HG03378 (cell line): ENCODE data around the gene NXPH3.
"Not testable (repeated sequence)": the region's sequence is repeated elsewhere in the genome, so short reads cannot be mapped to it uniquely, and the experiment has no call there.

Experiments
- ATAC-seq: cut with Tn5 transposase; IDR thresholded peaks from one replicate; pipeline ENCODE4 v1.9.1; 2021; ENCODE audit warnings: mild to moderate bottlenecking, moderate library complexity; ENCODE audit not compliant: unreplicated experiment

The NXPH3 gene

DNA sequence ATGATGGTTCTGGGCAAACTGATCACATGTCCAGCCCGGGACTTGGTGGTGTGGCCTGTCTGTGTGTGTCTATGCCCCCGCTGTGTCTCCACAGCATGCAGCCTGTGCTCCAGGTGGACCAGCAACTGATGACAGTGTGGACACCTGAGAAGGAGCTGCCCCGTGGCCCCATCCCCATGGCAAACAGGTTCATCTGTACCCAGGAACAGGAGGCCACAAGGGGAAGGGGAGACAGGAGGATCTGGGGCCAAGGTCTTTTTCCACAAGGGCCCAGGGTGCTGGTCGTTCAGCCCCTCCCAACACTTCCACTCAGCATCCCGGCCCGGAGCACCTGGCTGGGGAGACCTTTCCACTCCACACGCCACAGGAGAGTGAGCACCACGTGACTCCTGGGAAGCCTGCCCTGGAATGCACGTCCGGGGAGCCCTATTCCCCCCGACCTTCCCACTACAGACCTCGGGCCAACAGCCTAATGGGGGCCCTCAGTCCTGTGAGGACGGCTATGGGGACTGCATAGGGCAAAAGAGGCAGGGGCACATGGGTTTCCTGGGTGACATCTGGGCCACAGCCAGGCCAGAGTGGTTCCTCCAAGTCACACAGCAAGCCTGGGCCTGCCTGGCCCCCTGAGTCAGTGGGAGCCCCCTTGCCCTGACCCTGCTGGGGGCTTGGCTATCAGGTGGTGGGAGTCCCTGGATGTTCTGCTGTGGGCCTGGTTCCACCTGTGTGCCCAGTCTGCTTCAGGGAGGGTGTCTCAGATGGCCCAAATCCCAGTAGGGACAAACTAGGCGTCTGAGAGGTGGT is 20.8 kb upstream of the NXPH3 start:
- ATAC-seq: no peak

DNA sequence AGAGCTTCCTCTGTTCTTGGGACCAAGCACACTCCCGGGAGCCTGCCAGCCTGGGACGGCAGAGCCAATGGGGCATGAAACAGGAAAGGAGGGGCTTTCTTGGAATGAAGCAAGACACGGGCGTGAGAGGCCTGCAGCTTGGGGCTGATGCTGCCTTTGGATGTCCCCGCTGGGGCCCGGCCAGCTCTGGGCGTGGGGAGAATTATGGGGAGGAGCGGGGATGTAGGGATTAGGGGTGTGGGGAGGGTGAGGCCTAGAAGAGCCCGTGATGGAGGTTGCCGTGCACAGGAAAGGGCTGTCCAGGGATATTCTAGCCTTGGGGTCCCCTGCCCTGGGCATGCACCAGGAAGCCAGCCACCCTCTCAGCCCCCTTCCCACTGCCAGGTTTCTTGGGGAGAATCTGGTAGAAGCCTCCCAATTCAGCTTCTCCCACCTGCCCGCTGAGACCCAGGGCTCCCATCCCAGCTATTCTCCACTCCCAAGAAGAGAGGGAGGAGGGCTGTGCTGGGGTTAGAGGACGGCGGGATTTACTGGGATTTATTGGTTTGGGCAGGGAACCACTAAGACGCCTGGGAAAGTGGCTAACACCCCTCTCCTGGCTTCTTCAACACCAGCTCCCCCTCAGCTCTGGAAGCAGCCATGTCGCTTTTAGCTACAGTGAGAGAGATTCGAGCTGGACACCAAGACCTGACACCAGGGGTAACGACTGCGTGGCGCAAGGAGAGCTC is 20.0 kb upstream of the NXPH3 start:
- no peak for ATAC-seq

DNA sequence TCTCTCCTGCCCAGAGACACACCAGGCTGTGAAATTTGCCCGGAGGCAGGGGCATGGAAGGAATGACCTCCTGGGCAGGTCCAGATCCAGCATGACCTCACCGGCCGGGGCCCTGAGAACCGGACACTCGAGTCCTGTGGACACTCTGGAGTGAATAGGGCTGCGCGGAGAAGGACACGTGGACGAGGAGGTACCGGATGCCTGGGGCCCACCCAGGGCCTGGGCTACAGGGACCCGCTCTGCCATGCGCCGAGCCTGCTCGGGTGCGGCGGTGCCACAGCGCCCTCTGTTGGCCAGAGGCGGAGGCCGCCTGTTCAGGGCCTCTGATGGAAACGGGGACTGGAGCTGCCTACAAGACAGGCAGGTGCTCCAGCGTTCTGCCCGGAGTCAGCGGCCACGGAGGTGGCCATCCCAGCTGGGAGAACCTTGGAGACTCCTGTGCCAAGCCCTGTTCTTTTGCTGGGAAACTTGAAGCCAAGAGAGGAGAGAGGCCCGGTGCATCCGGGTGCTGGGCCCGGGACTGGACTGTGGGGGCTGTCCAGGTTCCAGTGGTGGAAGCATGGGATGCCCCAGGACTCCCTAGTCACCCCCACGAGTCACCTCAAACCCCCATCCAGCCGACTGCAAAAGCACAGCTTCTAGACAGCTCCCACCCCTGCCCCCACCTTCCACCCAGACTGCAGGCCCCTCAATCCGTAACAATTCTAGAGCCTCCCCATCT is 19.3 kb upstream of the NXPH3 start:
- ATAC-seq: no peak

DNA sequence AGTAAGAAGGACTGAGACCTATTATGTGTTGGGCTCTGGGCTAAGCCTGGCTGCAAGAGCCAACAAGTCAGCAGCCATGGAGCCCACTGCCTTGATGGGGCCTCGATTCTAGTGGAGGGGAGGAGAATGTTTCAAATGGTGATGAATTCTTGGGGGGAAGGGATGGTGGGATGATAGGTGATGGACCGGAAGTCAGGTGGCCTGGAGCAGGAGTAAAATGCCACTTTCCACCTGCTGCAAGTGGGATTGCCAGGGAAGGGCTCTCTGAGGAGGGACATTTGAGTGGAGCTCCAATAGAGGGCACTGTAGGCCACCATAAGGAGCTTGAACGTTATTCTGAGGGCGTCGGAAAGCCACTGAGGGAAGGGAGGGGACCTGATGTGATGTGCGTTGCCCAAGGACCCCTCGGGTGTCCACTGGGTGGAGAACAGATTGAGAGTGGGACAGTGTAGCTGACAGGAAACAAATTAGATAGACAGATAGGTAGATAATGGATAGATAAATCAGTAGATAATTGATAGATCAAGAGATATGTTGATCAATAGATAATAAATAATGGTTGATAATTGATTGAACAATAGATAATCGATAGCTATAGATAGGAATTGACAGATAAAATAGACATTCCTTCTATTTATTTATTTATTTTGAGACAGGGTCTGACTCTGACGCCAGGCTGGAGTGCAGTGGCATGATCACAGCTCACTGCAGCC is 18.2 kb upstream of the NXPH3 start:
- no peak for ATAC-seq

DNA sequence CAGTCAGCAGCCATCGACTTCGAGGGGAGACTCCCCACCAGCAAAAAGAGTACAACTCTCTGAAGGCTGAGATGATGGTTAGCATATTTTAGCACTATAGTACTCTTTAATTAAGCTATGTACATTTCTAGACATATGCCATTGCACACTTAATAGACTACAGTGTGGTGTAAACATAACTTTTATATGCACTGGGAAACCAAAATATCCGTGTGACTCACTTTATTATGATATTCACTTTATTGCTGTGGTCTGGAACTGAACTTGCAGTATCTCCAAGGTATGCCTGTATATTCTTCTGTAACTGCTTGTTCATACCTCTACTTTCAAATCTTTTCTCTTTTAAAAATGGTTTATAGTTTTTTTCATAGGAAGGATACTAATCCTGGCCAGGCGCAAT is 11.0 kb upstream of the NXPH3 start:
- no peak for ATAC-seq

DNA sequence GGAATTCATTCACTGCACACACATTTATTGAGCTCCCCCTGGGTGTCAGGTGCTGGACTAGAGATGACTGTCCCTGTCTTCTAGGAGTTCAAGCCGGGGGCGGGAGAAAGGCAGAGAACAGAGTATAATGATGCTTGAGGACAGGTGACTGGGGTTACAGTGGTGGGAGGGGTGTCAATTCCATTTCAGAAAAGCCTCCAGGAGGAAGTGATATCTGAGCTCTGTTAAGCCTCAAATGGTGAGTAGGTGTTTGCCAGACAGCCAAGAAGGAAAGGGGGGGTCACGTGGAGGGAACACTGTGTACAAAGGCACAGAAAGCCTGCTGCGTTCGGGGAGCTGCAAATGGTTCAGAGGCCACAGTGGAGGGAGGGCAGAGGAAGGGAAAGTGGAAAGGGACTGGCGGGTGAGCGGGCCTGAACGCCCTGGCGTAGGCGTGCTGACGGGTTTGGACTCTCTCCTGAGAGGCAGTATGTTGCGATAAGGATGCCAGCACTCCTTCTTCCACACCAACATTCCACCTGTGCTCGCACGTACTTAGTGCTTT is 9.7 kb upstream of the NXPH3 start:
- ATAC-seq: no peak

DNA sequence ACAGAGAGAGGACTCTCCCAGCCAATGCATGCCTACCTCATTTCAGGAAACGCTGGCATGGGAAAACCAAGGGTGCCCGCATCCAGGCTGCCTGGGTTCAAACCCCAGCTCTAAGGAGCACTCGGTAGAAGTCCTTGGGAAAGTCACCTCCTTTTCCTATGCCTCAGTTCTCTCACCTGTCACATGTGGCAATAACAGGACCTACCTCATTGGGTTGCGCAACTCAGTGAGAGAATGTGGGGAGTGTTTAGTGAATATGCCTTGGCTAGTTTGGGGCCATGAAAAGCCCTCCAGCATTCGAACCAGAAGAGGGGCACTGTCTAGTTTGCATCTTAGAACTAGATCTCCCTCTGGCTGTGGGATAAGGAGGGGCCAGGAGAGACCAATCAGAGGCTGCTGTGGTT is 9.0 kb upstream of the NXPH3 start:
- ATAC-seq: no peak

DNA sequence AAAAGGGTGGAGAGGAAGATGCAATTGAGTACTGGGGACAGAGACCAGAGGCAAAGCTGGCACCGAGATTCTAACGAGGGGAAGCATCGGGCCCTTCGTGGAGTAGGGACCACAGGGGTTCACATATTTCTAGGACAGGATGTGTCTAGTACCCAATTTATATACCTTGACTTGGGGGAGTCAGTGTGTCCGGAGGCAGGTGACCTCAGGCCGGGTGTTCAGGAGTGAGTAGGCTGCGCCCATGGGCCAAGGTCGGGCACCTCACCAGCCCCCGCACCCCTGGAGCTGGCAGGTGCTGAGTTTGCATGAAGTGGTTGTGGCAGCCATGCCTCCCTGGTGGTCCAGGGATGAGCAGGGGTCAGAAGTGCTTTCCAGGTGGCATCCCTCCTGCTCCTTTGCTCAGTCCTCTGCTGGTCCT is 8.6 kb upstream of the NXPH3 start:
- ATAC-seq: no peak

DNA sequence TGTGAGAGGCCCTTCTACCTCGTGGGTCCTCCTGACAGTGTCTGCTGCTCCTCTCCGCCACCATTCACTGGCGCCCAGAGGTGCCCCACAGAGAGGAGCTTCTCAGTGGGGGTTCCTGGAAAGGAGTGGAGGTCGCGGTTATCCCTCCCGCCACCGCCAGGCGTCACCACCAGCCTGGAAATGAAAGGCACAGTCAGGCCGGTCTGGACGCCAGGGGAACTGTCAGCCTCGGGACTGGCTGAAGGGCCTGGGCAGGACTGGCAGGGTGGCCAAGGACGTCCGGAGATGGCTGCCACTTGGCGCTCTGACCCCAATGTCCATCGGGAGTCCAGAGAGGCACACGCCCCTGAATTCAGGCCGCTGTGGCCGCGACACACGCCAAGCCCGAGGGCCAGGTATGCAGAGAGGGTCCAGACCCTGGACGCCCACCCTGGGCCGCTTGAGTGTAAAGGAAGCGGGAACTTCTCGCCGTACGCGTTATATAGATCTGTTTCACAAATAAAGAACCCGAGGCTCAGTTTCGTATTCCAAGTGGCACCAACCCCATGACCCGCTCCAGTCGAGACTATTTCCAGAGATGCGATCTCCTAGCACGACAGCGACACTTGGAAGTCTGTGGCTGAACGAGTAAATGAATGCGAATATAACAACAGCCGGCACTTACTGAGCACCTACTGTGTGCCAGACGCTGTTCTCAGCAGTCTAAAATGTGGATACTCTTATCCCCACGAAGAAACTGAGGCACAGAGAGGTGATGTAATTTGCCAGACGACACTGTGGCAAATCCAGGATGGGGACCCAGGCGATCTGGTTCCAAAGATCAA is 7.6 kb upstream of the NXPH3 start:
- no peak for ATAC-seq

DNA sequence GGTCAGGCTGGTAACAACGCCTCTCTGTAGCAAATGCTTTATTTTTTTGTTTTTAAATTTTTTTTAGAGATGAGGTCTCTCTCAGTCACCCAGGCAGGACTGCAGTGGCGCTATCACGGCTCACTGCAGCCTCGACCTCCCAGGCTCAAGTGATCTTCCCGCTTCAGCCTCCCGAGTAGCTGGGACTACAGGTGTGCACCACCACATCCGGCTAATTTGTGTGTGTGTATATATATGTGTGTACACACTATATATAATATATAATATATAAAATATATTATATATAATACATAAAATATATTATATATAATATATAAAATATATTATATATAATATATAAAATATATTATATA is 7.0 kb upstream of the NXPH3 start:
- not testable (repeated sequence) for ATAC-seq

DNA sequence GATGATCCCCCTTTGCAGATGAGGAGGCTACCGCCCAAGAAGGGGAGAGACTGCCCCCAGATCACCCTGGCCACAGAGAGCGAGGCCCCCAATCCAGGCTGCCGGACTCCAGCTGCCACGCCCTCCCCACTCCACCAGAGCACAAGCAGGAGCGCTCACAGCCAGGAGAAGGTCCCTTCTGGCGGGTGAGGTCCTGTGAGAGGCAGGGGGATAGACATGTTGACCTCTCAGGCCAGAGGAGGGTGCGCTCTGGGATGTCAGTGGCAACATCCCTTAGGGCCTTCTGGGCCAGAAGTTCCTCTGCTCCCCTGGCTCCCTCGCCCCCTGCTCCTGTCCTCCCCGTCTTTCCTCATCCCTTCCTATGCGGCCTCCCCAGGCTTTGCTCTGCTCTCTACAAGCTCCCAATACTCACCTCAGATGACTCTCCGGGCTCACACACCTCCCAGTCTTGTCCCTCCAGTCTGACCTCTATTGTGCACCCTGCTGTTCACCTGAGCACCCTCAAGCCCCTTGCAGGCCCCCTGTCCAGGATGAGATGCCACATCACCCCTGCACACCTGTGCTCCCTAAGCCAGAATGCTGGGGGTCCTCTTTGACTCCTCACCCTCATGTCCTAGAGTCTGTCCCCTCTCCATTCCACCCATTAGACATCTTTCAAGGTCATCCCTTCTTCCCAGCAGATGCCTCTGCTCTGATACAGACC is 5.0 kb upstream of the NXPH3 start:
- no peak for ATAC-seq

DNA sequence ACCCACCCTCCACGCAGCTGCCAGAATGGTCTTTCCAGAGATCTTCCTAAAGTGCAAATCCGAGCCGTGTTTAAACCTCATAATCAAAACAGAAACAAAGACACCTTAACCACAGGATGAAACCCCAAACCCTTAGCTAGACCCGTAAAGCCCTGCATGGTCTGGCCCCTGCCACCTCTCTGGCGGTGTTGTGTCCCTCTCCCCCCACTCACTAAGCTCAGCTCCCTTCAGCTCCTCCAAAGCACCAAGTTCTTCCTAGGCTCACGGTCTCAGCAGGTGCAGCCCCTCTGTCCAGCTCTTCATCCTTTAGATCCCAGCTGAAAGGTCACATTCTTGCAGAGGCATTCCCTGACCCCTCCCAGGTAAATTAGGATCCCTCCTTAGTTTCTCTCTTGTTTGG is 4.4 kb upstream of the NXPH3 start:
- ATAC-seq: no peak

DNA sequence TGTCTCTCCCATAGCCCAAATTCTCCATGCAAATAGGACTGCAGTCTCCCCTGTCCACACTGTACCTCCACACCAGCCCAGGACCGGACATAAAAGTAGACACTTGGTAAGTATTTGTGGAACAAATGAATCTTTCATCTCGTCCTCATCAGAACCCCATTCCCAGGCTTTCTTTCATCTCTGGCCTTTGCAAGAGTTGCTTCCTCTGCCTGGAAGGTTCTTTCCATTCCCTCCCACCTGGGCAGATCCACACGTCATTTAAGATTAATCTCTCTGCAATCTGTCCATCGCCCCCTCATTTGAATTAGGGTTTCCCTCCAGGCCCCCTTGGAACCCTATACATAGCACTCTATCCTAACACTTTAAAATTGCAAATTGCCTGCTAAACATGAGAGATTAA is 3.9 kb upstream of the NXPH3 start:
- no peak for ATAC-seq

DNA sequence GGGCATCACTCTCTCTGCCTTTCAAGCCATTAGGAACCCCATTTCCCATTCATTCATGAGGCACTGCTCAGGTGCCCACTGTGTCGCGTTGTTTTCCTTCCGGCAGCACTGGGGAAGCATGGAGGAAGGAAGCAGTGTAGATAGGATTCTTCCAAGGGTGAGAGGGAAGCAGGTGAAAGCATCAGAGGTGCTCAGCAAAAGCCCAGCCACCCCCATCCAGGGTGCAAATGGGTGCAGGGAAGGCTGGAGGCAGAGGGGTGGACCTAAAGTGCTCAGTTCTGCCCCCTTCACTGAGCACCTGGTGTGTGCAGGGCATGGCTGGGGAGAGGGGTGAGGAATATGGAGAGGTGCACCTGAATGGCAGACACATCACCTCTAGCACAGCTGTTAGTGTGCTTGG is 3.4 kb upstream of the NXPH3 start:
- no peak for ATAC-seq

DNA sequence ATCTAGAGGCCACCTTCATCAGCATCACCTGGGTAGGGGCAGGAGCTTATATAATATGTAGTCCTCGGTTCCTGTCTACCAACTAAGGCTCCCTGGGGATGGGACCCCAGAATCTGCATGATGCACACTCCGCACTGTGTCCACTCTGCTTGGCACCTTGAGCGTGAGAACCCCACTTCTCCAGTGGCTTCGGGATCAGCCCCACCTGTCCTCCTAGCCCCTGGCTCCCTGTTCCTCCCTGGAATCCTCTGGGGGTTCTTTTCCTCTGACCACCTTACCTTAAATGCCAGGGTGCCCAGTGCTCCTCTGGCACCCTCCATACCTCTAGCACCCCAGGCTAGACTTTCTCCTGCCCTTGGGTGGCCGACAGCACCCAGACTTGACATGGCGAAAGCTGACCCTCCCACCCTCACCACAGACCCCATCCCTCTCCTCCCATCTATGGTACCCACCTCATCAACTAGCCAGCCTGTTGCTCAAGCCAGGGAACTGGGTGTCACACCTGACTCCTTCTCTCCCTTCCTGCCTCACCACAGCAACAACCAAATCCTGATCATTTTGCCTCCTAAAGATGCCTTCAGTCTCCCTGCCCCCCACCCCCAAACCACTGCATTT is 2.8 kb upstream of the NXPH3 start:
- ATAC-seq: no peak

DNA sequence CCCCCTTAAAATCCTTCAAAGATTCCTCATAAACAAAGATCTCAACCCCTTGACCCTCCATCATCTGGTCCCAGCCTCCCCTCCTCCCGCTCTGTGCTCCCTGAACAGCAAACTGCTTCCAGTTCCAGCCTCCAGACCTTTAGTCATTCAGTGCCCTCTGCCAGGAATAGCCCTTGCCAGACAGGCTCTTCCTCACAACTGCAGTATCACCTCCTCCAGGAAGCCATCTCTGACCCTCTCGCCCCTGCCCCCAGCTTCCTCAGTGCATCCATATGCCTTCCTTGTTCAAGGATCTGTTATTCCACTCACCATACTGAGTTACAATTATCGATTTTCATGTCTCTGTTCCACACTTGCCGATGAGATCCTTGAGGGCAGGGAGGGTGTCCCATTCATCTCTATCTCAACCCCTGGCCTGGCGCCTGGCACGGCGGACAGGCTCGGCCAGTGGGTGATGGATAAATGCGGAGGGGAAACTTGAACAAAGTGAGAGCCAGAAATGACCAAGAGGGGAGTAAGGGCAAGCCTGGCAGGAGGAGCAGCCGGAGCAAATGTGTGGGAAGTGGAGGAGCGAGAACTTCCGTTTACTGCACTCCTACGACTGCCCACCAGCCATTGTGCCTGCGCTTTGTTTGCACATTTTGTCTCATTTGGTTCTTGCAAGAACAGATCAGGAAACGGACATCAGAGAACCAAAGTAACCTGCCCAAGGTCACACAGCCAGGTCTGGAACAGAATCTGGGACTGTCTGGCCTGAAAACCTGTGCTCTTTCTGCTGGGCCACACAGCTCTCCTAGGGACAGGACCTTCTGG is 2.0 kb upstream of the NXPH3 start:
- ATAC-seq: no peak

DNA sequence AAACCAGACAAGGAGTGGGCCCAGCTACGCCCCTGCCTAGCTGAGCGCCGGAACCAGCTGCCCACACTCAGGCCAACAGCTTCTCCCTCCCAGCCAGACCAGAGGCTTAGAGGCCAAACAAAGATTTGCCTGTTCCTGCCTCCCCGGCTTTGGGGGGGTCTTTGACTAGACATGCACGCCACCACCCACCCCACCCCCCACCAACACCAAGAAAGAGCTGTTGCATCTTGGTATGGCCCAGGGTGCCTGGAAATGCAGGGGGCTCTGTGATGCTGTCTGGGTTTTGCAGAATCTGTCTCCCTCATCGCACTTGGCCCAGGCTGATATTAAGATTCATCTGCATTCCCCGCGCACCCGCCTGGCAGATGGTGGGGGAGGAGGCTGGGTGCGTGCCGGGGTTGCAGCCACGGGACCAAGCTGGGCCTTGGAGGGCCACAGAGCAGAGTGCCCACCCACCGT is 1.3 kb upstream of the NXPH3 start:
- ATAC-seq: no peak
